Astrocyte (in vitro differentiated cells and primary cell): ENCODE data around the gene GSG1L. TPM values are rescaled to one million over a fixed set of nuclear protein-coding genes. Genes with fewer than 3 reads are reported as not detected.
"Not testable (repeated sequence)": the region's sequence is repeated elsewhere in the genome, so short reads cannot be mapped to it uniquely, and the experiment has no call there.

Experiments
- DNase-seq: peaks from one replicate; pipeline ENCODE4 v3.0.0-alpha.2; 2010; ENCODE audit warnings: low read depth
- FAIRE-seq: peaks from 2 replicates; lab custom pipeline; 2011; peaks lifted over from hg19 to GRCh38; lab: Jason Lieb, UNC
- H2AFZ ChIP-seq: 2 replicates; pipeline ENCODE4 v1.6.0; 2012; ENCODE audit warnings: low read depth, low read length, inconsistent platforms
- H3K27ac ChIP-seq: 2 replicates; pipeline ENCODE4 v1.5.1; 2011; ENCODE audit warnings: low read depth, low read length, inconsistent platforms
- H3K27me3 ChIP-seq: 2 replicates; pipeline ENCODE4 v1.6.0; 2011; ENCODE audit warnings: low read length, inconsistent platforms; ENCODE audit not compliant: insufficient read depth
- H3K36me3 ChIP-seq: 2 replicates; pipeline ENCODE4 v1.5.1; 2011; ENCODE audit warnings: low read length, inconsistent platforms; ENCODE audit not compliant: insufficient read depth
- H3K4me1 ChIP-seq: 2 replicates; pipeline ENCODE4 v1.5.1; 2011; ENCODE audit warnings: low read length, inconsistent platforms; ENCODE audit not compliant: insufficient read depth
- H3K4me2 ChIP-seq: 2 replicates; pipeline ENCODE4 v1.6.0; 2012; ENCODE audit warnings: low read length, inconsistent platforms
- H3K4me3 ChIP-seq: 2 replicates; pipeline ENCODE4 v1.5.1; 2011; ENCODE audit warnings: low read depth, mild to moderate bottlenecking, low read length, inconsistent platforms; ENCODE audit not compliant: insufficient read depth
- H3K79me2 ChIP-seq: 2 replicates; pipeline ENCODE4 v1.6.0; 2012; ENCODE audit warnings: mild to moderate bottlenecking, low read length, inconsistent platforms; ENCODE audit not compliant: insufficient read depth
- H3K9ac ChIP-seq: 2 replicates; pipeline ENCODE4 v1.6.0; 2012; ENCODE audit warnings: mild to moderate bottlenecking, low read length, inconsistent platforms
- H3K9me3 ChIP-seq: 2 replicates; pipeline ENCODE4 v1.5.1; 2012; ENCODE audit warnings: low read depth, mild to moderate bottlenecking, low read length, inconsistent platforms; ENCODE audit not compliant: insufficient read depth
- H4K20me1 ChIP-seq: 2 replicates; pipeline ENCODE4 v1.6.0; 2012; ENCODE audit warnings: low read length, inconsistent platforms; ENCODE audit not compliant: insufficient read depth
- H3K27ac Mint-ChIP-seq: one replicate; pipeline ENCODE4 v1.8.0; 2021; ENCODE audit warnings: mild to moderate bottlenecking, mixed read lengths; ENCODE audit not compliant: unreplicated experiment
- H3K27me3 Mint-ChIP-seq: one replicate; pipeline ENCODE4 v1.8.0; 2021; ENCODE audit warnings: low read depth, mixed read lengths; ENCODE audit not compliant: unreplicated experiment
- H3K36me3 Mint-ChIP-seq: one replicate; pipeline ENCODE4 v1.8.0; 2021; ENCODE audit warnings: low read depth, mixed read lengths; ENCODE audit not compliant: unreplicated experiment
- H3K4me1 Mint-ChIP-seq: one replicate; pipeline ENCODE4 v1.8.0; 2021; ENCODE audit warnings: low read depth, mixed read lengths; ENCODE audit not compliant: unreplicated experiment
- H3K4me3 Mint-ChIP-seq: one replicate; pipeline ENCODE4 v1.8.0; 2021; ENCODE audit warnings: mild to moderate bottlenecking, moderate library complexity, mixed read lengths; ENCODE audit not compliant: unreplicated experiment
- H3K9me3 Mint-ChIP-seq: one replicate; pipeline ENCODE4 v1.8.0; 2021; ENCODE audit warnings: mild to moderate bottlenecking, mixed read lengths; ENCODE audit not compliant: unreplicated experiment
- EZH2 ChIP-seq: IDR thresholded peaks from 2 replicates; pipeline ENCODE4 v1.6.1; 2012; ENCODE audit warnings: mild to moderate bottlenecking, low read length, inconsistent platforms; ENCODE audit not compliant: insufficient read depth
- total RNA-seq: library from RNA; stranded (reverse); gene quantifications from 2 replicates; pipeline ENCODE4 v1.2.1, GENCODE V29; 2021
- TF ChIP-seq, protein P1 (sequence below): IDR thresholded peaks from 2 replicates; pipeline ENCODE4 v1.5.1; 2011; ENCODE audit warnings: low read depth, mild to moderate bottlenecking, inconsistent platforms, low read length, moderate library complexity; ENCODE audit not compliant: insufficient read depth

The GSG1L gene
- total RNA-seq, 1 donor from 2014 or later, result not detected

DNA sequence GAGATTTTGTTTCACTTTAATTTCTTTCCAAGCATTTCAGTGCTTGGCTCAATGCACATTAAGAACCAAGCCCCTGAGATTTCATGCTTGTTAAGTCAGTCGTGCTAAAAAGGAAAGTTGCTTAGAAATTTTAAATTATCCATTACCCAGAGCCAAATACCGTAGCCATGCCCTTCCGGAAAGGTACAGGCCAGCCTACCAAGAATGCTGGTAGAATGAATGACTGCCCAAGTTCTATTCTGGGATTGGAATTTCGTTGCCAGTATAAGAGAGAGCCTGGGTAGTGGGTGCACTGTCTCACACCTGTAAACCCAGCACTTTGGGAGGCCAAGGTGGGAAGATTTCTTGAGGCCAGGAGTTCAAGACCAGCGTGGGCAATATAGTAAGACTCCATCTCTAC, 319.6 kb downstream of the GSG1L start:
- Histone ChIP-seq H3K36me3 (no peaks in the 10 kb centered on the region), H3K79me2 (no peaks in the 10 kb centered on the region), H3K27ac (no peak overlapping the region), H3K9me3 (no peaks in the 10 kb centered on the region), H2AFZ (no peak overlapping the region), H4K20me1 (no peaks in the 10 kb centered on the region), H3K4me2 (no peak overlapping the region), H3K4me3 (no peak overlapping the region), H3K9ac (no peak overlapping the region), H3K27me3 (no peaks in the 10 kb centered on the region), H3K4me1 (peaks cover 19% of the 10 kb centered on the region)
- TF ChIP-seq, protein P1, sequence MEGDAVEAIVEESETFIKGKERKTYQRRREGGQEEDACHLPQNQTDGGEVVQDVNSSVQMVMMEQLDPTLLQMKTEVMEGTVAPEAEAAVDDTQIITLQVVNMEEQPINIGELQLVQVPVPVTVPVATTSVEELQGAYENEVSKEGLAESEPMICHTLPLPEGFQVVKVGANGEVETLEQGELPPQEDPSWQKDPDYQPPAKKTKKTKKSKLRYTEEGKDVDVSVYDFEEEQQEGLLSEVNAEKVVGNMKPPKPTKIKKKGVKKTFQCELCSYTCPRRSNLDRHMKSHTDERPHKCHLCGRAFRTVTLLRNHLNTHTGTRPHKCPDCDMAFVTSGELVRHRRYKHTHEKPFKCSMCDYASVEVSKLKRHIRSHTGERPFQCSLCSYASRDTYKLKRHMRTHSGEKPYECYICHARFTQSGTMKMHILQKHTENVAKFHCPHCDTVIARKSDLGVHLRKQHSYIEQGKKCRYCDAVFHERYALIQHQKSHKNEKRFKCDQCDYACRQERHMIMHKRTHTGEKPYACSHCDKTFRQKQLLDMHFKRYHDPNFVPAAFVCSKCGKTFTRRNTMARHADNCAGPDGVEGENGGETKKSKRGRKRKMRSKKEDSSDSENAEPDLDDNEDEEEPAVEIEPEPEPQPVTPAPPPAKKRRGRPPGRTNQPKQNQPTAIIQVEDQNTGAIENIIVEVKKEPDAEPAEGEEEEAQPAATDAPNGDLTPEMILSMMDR, result no peak
- FAIRE-seq, result no peak
- Mint-ChIP-seq H3K4me3 (no peak overlapping the region), H3K27ac (no peak overlapping the region), H3K27me3 (no peaks in the 10 kb centered on the region), H3K36me3 (peaks cover 30% of the 10 kb centered on the region), H3K9me3 (peaks cover 2% of the 10 kb centered on the region), H3K4me1 (peaks cover 5% of the 10 kb centered on the region)
- no peak for DNase-seq

DNA sequence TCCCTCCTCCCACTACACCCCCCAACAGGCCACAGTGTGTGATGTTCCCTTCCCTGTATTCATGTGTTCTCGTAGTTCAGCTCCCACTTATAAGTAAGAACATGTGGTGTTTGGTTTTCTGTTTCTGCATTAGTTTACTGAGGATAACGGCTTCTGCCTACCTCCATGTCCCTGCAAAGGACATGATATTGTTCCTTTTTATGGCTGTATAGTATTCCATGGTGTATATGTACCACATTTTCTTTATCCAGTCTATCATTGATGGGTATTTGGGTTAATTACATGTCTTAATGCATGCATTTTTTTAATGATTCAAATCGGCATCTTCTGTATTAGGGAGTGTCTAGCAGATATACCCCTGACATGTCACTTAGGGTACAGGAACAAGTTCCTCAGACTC, 320.5 kb downstream of the GSG1L start:
- not testable (repeated sequence) for H3K36me3 ChIP-seq, H3K79me2 ChIP-seq, H3K9me3 ChIP-seq, H3K27me3 ChIP-seq, H3K27me3 Mint-ChIP-seq, H3K9ac ChIP-seq, H3K9me3 Mint-ChIP-seq, H3K27ac ChIP-seq, FAIRE-seq, H3K4me1 Mint-ChIP-seq, H3K4me2 ChIP-seq, H3K4me3 ChIP-seq, H3K27ac Mint-ChIP-seq, H4K20me1 ChIP-seq, H3K4me3 Mint-ChIP-seq, DNase-seq, H2AFZ ChIP-seq
- H3K36me3 Mint-ChIP-seq, result peaks cover 32% of the 10 kb centered on the region
- H3K4me1 ChIP-seq, result peaks cover 13% of the 10 kb centered on the region

DNA sequence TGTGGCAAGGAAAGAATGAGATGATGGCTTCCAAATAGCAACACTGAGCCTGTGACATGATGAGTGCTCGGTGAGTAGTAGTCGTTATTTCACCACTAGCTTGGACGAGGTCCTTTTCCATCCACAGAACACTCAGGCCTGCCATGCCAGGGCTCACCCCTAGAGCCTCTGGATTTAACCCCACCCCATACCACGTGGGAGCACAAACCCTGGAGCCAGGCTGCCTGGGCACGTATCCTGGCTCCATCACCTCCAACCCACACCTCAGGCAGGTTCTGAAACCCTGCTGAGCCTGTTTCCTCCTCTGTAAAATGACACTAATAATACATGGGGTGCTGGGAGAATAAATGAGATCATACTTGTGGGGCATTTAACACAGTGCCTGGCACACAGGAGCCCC, 321.2 kb downstream of the GSG1L start:
- H3K9ac ChIP-seq, result no peak overlapping the region
- Mint-ChIP-seq H3K36me3 (peaks cover 30% of the 10 kb centered on the region), H3K27me3 (no peaks in the 10 kb centered on the region), H3K4me3 (no peak overlapping the region), H3K4me1 (peaks cover 2% of the 10 kb centered on the region), H3K27ac (no peak overlapping the region), H3K9me3 (peaks cover 2% of the 10 kb centered on the region)
- no peak overlapping the region for H3K4me2 ChIP-seq
- no peak for FAIRE-seq
- no peaks in the 10 kb centered on the region for H3K27me3 ChIP-seq
- H3K79me2 ChIP-seq, result no peaks in the 10 kb centered on the region
- H3K9me3 ChIP-seq, result no peaks in the 10 kb centered on the region
- no peak overlapping the region for H3K4me3 ChIP-seq
- peaks cover 13% of the 10 kb centered on the region for H3K4me1 ChIP-seq
- H4K20me1 ChIP-seq, result no peaks in the 10 kb centered on the region
- H3K27ac ChIP-seq, result no peak overlapping the region
- H2AFZ ChIP-seq, result no peak overlapping the region
- no peak for TF ChIP-seq EZH2
- TF ChIP-seq, protein P1, result no peak
- DNase-seq, result no peak
- H3K36me3 ChIP-seq, result no peaks in the 10 kb centered on the region
